HEK293 (cell line): Measurements from ENCODE around the gene SYCN.

Experiments used
- BCL11B ChIP-seq: fragments of 450-650 bp; formaldehyde crosslinking; IDR thresholded peaks from 2 replicates; pipeline ENCODE4 v1.5.1; 2016; ENCODE audit warnings: low read depth, missing biosample characterization, missing genetic modification characterization
- HOXA7 ChIP-seq: sonication (generic); formaldehyde crosslinking; IDR thresholded peaks from 2 replicates; pipeline ENCODE4 v1.8.1; 2022; ENCODE audit warnings: missing genetic modification reagents, borderline replicate concordance
- IKZF3 ChIP-seq: fragments of 450-650 bp; IDR thresholded peaks from 2 replicates; pipeline ENCODE4 v1.5.0; 2018; ENCODE audit warnings: missing biosample characterization, mild to moderate bottlenecking, missing genetic modification characterization, moderate library complexity
- KLF1 ChIP-seq: fragments of 450-650 bp; formaldehyde crosslinking; IDR thresholded peaks from 2 replicates; pipeline ENCODE4 v1.5.1; 2016; ENCODE audit warnings: missing biosample characterization, missing genetic modification characterization
- KLF9 ChIP-seq: fragments of 450-650 bp; formaldehyde crosslinking; IDR thresholded peaks from 2 replicates; pipeline ENCODE4 v1.5.1; 2016; ENCODE audit warnings: missing biosample characterization, missing genetic modification characterization, low read depth
- PRDM1 ChIP-seq: fragments of 450-650 bp; formaldehyde crosslinking; IDR thresholded peaks from 2 replicates; pipeline ENCODE4; 2016; ENCODE audit warnings: missing biosample characterization, missing genetic modification characterization
- SP7 ChIP-seq: fragments of 450-650 bp; formaldehyde crosslinking; IDR thresholded peaks from 2 replicates; pipeline ENCODE4 v1.5.1; 2016; ENCODE audit warnings: missing biosample characterization, missing genetic modification characterization
- WT1 ChIP-seq: fragments of 450-650 bp; formaldehyde crosslinking; IDR thresholded peaks from 2 replicates; pipeline ENCODE4 v1.5.1; 2016; ENCODE audit warnings: missing biosample characterization, missing genetic modification characterization
- YY1 ChIP-seq: fragments of 450-650 bp; formaldehyde crosslinking; IDR thresholded peaks from 2 replicates; pipeline ENCODE4 v1.5.1; 2018; ENCODE audit warnings: missing biosample characterization, missing genetic modification characterization
- ZBTB1 ChIP-seq: fragments of 450-650 bp; formaldehyde crosslinking; IDR thresholded peaks from 2 replicates; pipeline ENCODE4 v1.5.1; 2016; ENCODE audit warnings: missing biosample characterization, missing genetic modification characterization
- ZBTB8A ChIP-seq: fragments of 450-650 bp; formaldehyde crosslinking; IDR thresholded peaks from 2 replicates; pipeline ENCODE4 v1.5.1; 2016; ENCODE audit warnings: missing biosample characterization, missing genetic modification characterization
- ZFP41 ChIP-seq: fragments of 450-650 bp; formaldehyde crosslinking; IDR thresholded peaks from 2 replicates; pipeline ENCODE4 v1.5.1; 2016; ENCODE audit warnings: missing biosample characterization, missing genetic modification characterization, borderline replicate concordance
- ZNF133 ChIP-seq: fragments of 450-650 bp; formaldehyde crosslinking; IDR thresholded peaks from 2 replicates; pipeline ENCODE4 v1.5.1; 2016; ENCODE audit warnings: missing biosample characterization, missing genetic modification characterization
- ZNF274 ChIP-seq, 2 experiments: fragments of 200-500 bp in 1 of 2; fragments of 450-650 bp in 1 of 2; sonication (Bioruptor generic) in 1 of 2; formaldehyde crosslinking in 1 of 2; IDR thresholded peaks; 2 replicates each; pipeline versions ENCODE4 v1.5.1 to v1.6.1; 2014 to 2016; ENCODE audit warnings: borderline replicate concordance in 1 of 2, inconsistent platforms in 1 of 2, low read length in 1 of 2, missing biosample characterization in 1 of 2, missing genetic modification characterization in 1 of 2
- ZNF433 ChIP-seq: fragments of 450-650 bp; formaldehyde crosslinking; IDR thresholded peaks from 2 replicates; pipeline ENCODE4 v1.5.1; 2016; ENCODE audit warnings: missing biosample characterization, missing genetic modification characterization, low read depth
- ZNF48 ChIP-seq: fragments of 450-650 bp; formaldehyde crosslinking; IDR thresholded peaks from 2 replicates; pipeline ENCODE4 v1.5.1; 2016; ENCODE audit warnings: missing biosample characterization, missing genetic modification characterization
- ZNF558 ChIP-seq: fragments of 450-650 bp; formaldehyde crosslinking; IDR thresholded peaks from 2 replicates; pipeline ENCODE4 v1.5.1; 2016; ENCODE audit warnings: missing biosample characterization, missing genetic modification characterization
- ZNF561 ChIP-seq: fragments of 450-650 bp; IDR thresholded peaks from 2 replicates; pipeline ENCODE4 v1.5.1; 2018; ENCODE audit warnings: missing biosample characterization, missing genetic modification characterization, borderline replicate concordance
- ZNF585B ChIP-seq: fragments of 450-650 bp; formaldehyde crosslinking; IDR thresholded peaks from 2 replicates; pipeline ENCODE4 v1.5.1; 2016; ENCODE audit warnings: missing biosample characterization, missing genetic modification characterization
- ZNF600 ChIP-seq: fragments of 450-650 bp; formaldehyde crosslinking; IDR thresholded peaks from 2 replicates; pipeline ENCODE4 v1.5.1; 2016; ENCODE audit warnings: missing biosample characterization, missing genetic modification characterization
- ZNF629 ChIP-seq: fragments of 450-650 bp; formaldehyde crosslinking; IDR thresholded peaks from 2 replicates; pipeline ENCODE4 v1.5.1; 2017; ENCODE audit warnings: missing biosample characterization, missing genetic modification characterization
- ZNF768 ChIP-seq: fragments of 450-650 bp; formaldehyde crosslinking; IDR thresholded peaks from 2 replicates; pipeline ENCODE4 v1.5.1; 2018; ENCODE audit warnings: missing biosample characterization, mild to moderate bottlenecking, missing genetic modification characterization
- ZNF785 ChIP-seq: fragments of 450-650 bp; formaldehyde crosslinking; IDR thresholded peaks from 2 replicates; pipeline ENCODE4 v1.5.1; 2016; ENCODE audit warnings: missing biosample characterization, missing genetic modification characterization
- ZSCAN30 ChIP-seq: fragments of 450-650 bp; IDR thresholded peaks from 2 replicates; pipeline ENCODE4 v1.5.1; 2018; ENCODE audit warnings: missing biosample characterization, mild to moderate bottlenecking, missing genetic modification characterization, moderate library complexity
- TF ChIP-seq, protein P1 (sequence below): fragments of 450-650 bp; formaldehyde crosslinking; IDR thresholded peaks from 2 replicates; pipeline ENCODE4 v1.5.1; 2016; ENCODE audit warnings: missing biosample characterization, missing genetic modification characterization
- TF ChIP-seq, protein P2 (sequence below): fragments of 450-650 bp; formaldehyde crosslinking; IDR thresholded peaks from 2 replicates; pipeline ENCODE4; 2016; ENCODE audit warnings: missing biosample characterization, missing genetic modification characterization
- TF ChIP-seq, protein P3 (sequence below): fragments of 450-650 bp; formaldehyde crosslinking; IDR thresholded peaks from 2 replicates; pipeline ENCODE4 v1.5.1; 2017; ENCODE audit warnings: missing biosample characterization, missing genetic modification characterization
- TF ChIP-seq, protein P4 (sequence below): fragments of 450-650 bp; formaldehyde crosslinking; IDR thresholded peaks from 2 replicates; pipeline ENCODE4 v1.5.0; 2017; ENCODE audit warnings: missing biosample characterization, missing genetic modification characterization, borderline replicate concordance
- TF ChIP-seq, protein P5 (sequence below): fragments of 450-650 bp; formaldehyde crosslinking; IDR thresholded peaks from 2 replicates; pipeline ENCODE4 v1.5.1; 2016; ENCODE audit warnings: missing biosample characterization, missing genetic modification characterization

Gene SYCN

DNA sequence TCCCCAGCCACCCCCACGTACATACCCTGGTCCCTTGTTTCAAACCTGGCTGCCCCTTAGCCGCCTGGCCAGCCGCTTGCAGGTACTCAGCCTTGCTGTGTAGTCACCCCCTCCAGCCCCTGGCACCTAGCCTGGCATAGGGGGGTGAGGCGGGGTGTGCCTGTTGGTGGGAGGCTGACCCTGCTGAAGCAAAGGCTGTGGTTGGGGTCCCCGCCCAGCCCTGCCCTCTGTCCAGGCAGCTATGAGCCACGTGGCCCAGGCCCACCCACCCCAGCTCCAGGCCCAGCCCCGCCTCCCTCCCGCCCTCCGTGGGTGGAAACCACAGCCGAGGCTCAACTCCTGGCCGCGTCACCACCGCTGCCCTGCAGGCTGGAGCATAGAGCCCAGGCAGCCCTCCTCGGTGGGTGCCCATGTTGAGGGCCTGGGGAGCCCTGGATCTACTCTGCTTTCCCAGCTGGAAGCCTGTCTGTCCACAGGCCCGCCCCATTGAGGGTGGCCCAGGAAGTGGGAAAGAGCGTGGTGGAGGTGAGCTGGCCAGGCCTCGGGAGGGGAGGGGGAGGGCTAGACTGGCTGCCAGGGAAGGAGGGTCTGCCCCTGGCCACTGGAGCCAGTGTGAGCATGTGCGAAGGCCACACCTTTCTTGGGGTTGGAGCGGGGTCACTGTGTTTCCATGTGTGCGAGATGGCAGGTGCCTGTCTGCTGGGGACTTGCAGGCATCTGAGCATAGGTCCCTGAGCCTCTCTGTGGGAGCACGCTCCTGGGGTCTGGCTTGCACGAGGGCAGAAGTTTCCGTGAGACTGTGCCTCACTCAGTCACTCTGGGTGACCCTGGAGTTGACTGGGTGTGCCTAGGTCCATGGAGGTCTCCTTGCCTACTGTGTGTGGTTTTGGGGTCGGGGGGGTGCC lies 47.5 kb downstream of the SYCN start (continued):
- TF ChIP-seq, protein P1, sequence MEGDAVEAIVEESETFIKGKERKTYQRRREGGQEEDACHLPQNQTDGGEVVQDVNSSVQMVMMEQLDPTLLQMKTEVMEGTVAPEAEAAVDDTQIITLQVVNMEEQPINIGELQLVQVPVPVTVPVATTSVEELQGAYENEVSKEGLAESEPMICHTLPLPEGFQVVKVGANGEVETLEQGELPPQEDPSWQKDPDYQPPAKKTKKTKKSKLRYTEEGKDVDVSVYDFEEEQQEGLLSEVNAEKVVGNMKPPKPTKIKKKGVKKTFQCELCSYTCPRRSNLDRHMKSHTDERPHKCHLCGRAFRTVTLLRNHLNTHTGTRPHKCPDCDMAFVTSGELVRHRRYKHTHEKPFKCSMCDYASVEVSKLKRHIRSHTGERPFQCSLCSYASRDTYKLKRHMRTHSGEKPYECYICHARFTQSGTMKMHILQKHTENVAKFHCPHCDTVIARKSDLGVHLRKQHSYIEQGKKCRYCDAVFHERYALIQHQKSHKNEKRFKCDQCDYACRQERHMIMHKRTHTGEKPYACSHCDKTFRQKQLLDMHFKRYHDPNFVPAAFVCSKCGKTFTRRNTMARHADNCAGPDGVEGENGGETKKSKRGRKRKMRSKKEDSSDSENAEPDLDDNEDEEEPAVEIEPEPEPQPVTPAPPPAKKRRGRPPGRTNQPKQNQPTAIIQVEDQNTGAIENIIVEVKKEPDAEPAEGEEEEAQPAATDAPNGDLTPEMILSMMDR (tag by site-specific recombination): no peak
- TF ChIP-seq, protein P2, sequence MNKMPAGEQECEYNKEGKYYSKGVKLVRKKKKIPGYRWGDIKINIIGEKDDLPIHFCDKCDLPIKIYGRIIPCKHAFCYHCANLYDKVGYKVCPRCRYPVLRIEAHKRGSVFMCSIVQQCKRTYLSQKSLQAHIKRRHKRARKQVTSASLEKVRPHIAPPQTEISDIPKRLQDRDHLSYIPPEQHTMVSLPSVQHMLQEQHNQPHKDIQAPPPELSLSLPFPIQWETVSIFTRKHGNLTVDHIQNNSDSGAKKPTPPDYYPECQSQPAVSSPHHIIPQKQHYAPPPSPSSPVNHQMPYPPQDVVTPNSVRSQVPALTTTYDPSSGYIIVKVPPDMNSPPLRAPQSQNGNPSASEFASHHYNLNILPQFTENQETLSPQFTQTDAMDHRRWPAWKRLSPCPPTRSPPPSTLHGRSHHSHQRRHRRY: no peak
- no peak for TF ChIP-seq ZNF561 (tag by site-specific recombination)
- TF ChIP-seq ZNF600 (tag by site-specific recombination): peak; percentile 17; the same call in 1 of the 2 replicates
- TF ChIP-seq ZNF558 (tag by site-specific recombination): no peak
- peak; percentile 84 for TF ChIP-seq KLF1
- TF ChIP-seq ZSCAN30 (tag by site-specific recombination): no peak
- TF ChIP-seq KLF9: no peak
- no peak for TF ChIP-seq BCL11B (tag by site-specific recombination)
- no peak; the same call in none of the 2 replicates for TF ChIP-seq SP7 (tag by site-specific recombination)
- TF ChIP-seq ZNF768 (tag by site-specific recombination): no peak
- TF ChIP-seq ZBTB8A (tag by site-specific recombination): peak; percentile 55
- no peak for TF ChIP-seq ZNF785
- no peak for TF ChIP-seq PRDM1 (tag by site-specific recombination)
- no peak for TF ChIP-seq ZNF629 (tag by site-specific recombination)
- TF ChIP-seq ZBTB1 (tag by site-specific recombination): no peak
- TF ChIP-seq YY1 (tag by site-specific recombination): no peak
- no peak for TF ChIP-seq ZNF48
- TF ChIP-seq ZFP41 (tag by site-specific recombination): no peak
- TF ChIP-seq ZNF133 (tag by site-specific recombination): no peak
- TF ChIP-seq, protein P3, sequence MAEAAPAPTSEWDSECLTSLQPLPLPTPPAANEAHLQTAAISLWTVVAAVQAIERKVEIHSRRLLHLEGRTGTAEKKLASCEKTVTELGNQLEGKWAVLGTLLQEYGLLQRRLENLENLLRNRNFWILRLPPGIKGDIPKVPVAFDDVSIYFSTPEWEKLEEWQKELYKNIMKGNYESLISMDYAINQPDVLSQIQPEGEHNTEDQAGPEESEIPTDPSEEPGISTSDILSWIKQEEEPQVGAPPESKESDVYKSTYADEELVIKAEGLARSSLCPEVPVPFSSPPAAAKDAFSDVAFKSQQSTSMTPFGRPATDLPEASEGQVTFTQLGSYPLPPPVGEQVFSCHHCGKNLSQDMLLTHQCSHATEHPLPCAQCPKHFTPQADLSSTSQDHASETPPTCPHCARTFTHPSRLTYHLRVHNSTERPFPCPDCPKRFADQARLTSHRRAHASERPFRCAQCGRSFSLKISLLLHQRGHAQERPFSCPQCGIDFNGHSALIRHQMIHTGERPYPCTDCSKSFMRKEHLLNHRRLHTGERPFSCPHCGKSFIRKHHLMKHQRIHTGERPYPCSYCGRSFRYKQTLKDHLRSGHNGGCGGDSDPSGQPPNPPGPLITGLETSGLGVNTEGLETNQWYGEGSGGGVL (tag by site-specific recombination): no peak
- TF ChIP-seq, protein P4, sequence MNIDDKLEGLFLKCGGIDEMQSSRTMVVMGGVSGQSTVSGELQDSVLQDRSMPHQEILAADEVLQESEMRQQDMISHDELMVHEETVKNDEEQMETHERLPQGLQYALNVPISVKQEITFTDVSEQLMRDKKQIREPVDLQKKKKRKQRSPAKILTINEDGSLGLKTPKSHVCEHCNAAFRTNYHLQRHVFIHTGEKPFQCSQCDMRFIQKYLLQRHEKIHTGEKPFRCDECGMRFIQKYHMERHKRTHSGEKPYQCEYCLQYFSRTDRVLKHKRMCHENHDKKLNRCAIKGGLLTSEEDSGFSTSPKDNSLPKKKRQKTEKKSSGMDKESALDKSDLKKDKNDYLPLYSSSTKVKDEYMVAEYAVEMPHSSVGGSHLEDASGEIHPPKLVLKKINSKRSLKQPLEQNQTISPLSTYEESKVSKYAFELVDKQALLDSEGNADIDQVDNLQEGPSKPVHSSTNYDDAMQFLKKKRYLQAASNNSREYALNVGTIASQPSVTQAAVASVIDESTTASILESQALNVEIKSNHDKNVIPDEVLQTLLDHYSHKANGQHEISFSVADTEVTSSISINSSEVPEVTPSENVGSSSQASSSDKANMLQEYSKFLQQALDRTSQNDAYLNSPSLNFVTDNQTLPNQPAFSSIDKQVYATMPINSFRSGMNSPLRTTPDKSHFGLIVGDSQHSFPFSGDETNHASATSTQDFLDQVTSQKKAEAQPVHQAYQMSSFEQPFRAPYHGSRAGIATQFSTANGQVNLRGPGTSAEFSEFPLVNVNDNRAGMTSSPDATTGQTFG (tag by site-specific recombination): no peak
- TF ChIP-seq WT1 (tag by site-specific recombination): no peak
- no peak for TF ChIP-seq IKZF3
- TF ChIP-seq, protein P5, sequence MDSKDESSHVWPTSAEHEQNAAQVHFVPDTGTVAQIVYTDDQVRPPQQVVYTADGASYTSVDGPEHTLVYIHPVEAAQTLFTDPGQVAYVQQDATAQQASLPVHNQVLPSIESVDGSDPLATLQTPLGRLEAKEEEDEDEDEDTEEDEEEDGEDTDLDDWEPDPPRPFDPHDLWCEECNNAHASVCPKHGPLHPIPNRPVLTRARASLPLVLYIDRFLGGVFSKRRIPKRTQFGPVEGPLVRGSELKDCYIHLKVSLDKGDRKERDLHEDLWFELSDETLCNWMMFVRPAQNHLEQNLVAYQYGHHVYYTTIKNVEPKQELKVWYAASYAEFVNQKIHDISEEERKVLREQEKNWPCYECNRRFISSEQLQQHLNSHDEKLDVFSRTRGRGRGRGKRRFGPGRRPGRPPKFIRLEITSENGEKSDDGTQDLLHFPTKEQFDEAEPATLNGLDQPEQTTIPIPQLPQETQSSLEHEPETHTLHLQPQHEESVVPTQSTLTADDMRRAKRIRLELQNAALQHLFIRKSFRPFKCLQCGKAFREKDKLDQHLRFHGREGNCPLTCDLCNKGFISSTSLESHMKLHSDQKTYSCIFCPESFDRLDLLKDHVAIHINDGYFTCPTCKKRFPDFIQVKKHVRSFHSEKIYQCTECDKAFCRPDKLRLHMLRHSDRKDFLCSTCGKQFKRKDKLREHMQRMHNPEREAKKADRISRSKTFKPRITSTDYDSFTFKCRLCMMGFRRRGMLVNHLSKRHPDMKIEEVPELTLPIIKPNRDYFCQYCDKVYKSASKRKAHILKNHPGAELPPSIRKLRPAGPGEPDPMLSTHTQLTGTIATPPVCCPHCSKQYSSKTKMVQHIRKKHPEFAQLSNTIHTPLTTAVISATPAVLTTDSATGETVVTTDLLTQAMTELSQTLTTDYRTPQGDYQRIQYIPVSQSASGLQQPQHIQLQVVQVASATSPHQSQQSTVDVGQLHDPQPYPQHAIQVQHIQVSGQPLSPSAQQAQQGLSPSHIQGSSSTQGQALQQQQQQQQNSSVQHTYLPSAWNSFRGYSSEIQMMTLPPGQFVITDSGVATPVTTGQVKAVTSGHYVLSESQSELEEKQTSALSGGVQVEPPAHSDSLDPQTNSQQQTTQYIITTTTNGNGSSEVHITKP: no peak
- no peak for TF ChIP-seq ZNF585B (tag by site-specific recombination)
- no peak for TF ChIP-seq ZNF433 (tag by site-specific recombination)
- no peak for TF ChIP-seq HOXA7 (CRISPR knock-in tag)
- TF ChIP-seq ZNF274 (IDR thresholded peaks at IDR 0.05; ENCODE audit: low read length): no peak
- no peak for TF ChIP-seq ZNF274 (tag by site-specific recombination; IDR thresholded peaks at IDR 0.05; ENCODE audit: borderline replicate concordance)
